Stimulated activated CD4-positive, alpha-beta T cell treated with anti-CD3 and anti-CD28 coated beads, Interleukin-1b, Interleukin-23, amount 100 ng/mL, for 48 hours (primary cell): ENCODE data around the gene RNF169.
A peak's percentile ranks its signal among the peaks of the same experiment; 100 is the strongest.
"Not testable (repeated sequence)": the region's sequence is repeated elsewhere in the genome, so short reads cannot be mapped to it uniquely, and the experiment has no call there.

Experiments used
- DNase-seq: peaks from one replicate; pipeline ENCODE4 v3.0.0-alpha.2; 2020

RNF169 gene

DNA sequence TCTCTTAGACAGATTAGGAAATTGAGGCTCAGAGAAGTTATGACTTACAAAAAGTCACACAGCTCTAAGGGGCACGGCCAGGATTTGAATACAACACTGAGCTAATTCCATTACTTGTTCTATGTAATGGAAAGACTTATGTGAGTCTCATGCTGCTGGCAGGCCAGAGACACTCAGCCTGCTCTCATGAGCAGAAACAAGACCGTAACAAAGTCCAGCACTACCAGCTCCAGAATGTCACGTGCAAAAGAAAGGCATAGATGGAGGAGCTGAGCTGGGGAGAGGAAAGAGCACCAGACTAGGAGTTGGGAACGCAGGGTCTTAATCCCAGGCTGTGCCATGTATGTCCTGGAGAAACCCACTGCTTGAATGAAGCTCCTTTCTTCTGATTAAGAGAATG is 19.3 kb upstream of the RNF169 start:
- no peak for DNase-seq

DNA sequence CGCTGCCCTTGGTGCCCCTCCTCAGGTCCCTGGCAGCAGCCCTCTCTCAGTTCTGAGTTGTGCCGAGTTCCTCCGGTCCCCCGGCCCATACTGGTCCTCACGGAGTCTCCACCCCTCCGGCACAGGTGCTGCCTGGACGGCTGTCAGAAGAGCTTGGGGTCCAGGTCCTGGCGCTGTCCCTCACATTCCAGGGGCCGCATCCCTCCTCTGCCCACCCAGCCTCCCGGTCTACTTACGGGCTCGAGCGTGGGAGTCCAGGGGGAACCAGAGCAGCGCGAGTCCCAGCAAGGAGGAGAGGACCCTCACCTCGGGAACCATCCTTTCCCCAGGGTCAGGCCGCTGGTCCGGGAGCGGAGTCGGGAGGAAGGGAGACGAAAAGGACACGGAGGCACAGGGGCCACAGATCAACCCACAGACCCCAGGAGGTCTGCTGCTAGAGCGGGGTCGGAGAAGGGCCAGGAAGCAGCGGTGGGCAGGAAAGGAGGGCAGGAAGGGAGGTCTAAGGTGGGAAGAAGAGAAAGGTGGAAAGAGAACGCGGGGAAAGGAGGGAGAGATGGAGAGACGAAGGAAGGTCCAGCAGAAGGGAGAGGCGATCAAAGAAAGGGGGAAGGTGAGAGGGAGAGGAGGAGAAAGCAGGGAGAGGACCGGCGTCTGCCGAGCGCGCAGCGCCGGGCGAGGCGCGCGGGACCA is 17.9 kb upstream of the RNF169 start:
- DNase-seq, result no peak

DNA sequence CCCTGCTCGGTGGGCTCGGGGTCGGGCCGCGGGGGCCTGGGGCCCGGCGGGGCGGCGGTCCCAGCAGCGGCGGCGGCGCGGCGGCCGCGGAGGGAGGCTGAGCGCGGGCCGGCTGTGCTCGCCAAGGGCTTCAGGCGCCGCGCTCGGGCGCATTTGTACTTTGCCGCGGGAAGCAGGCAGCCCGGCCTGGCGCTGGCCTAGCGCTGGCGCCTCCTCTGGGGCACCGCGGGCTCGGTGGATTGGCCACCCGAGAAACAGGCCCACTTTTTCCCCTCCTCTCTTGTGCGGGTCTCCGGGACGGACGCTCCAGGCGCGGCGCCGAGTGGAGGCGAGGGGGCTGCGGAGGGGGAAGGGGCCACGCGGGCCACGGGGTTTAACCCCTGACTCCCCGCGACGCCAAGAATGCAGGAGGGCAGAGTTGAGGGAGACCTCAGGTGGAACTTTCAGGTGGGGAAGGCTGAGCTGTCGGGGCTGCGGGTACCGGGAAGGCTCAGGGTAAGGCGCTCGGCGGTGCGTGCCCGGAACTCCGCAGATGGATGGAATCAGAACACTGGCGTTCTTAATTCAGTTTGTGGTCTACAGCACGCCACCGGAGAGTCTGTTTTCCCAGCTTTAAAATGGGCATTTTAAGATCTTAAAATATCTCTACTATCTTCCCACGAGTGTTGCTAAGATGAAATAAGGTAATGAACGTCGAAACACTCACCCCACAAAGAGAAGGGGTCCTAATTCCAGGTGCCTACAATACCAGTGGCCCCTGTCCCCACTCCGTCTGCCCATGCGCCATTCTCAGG is 17.2 kb upstream of the RNF169 start, which contains the start of gene CHRDL2:
TSS of gene CHRDL2 (minus strand) at position 126 of the 794 bp plus-strand sequence. CDS start 538 bp downstream, outside the sequence.
- no peak for DNase-seq

DNA sequence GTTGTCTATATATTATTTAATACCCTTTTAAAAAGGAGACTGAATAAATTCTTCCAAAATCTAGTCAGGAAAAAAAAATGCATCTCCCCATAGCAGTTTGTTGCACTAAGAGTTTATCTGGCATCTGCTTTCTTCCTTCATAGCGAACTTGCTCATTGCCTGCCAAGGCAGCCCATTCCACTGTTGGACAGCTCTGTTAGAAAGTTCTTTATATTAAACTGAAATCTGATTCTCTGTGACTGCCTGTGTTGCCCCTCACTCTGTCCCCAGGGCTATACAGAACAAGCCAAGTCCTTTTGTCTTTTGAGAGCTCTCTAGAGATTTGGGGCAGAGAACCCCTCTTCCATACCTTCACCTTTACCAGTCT is 14.1 kb upstream of the RNF169 start:
- no peak for DNase-seq

GRCh38 chr11:74735365-74735928 is 13.2 kb upstream of the RNF169 start:
- DNase-seq, result no peak

- no peak for DNase-seq
Observed at GRCh38 chr11:74736031-74736430, 12.6 kb upstream of the RNF169 start.

- DNase-seq, result peak; percentile 28
Observed at GRCh38 chr11:74739546-74740270, 8.9 kb upstream of the RNF169 start.

DNA sequence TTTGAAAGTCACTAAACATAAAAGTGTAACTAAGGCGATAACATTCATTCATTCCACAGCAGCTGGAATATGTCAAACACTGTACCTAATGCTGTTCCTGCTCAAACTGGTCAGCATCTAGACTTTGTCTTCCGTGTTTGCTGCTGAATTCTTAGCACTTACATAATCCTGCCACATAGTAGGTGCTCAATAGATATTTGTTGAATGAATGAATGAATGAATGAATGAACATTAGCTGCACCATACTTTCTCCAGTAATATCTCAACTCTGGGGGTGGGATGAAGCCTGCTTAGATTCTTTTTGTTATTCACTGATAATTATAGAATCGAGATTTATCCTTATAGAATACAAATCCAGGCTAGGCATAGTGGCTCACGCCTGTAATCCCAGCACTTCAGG is 6.6 kb upstream of the RNF169 start:
- DNase-seq, result no peak

DNA sequence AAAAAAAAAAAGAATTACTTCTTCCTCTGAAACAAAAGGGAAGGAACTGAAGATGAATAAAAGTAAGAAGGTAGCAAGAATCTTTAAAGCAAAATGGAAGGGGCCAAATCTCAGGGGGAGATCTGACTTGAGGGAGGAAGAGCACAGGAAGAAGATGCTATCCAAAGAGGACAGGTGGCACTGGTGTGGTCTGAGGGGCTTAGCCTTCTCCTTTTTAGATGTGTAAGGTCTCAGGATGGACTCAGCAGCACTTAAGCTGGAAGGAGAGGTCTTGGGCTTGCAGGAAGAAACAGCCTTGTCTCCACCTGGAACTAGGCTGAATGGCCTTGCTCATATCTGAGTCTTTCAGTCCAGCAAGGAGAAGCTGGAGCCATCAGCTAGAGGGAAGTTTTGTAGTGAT is 5.0 kb upstream of the RNF169 start:
- DNase-seq, result no peak

DNA sequence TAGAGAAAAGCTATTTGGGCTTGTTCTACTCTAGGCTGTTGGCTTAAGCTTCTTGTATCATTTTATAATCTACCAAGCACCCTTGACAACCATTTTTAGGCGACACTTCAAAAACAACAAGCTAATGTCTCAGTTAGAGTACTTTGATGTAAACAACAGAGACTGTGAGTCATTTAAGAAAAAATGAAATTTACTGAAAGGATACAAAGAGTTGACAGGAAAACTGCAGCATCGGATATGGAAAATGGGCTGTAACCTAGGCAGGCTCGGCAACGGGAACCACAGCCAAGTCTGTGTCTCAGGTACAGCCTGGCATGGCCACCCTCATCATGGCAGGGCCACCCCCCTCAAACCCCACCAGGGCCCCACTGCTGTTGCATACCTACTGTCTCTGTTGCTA is 4.4 kb upstream of the RNF169 start:
- no peak for DNase-seq

- no peak for DNase-seq
Observed at GRCh38 chr11:74746868-74747267, 1.8 kb upstream of the RNF169 start.

DNA sequence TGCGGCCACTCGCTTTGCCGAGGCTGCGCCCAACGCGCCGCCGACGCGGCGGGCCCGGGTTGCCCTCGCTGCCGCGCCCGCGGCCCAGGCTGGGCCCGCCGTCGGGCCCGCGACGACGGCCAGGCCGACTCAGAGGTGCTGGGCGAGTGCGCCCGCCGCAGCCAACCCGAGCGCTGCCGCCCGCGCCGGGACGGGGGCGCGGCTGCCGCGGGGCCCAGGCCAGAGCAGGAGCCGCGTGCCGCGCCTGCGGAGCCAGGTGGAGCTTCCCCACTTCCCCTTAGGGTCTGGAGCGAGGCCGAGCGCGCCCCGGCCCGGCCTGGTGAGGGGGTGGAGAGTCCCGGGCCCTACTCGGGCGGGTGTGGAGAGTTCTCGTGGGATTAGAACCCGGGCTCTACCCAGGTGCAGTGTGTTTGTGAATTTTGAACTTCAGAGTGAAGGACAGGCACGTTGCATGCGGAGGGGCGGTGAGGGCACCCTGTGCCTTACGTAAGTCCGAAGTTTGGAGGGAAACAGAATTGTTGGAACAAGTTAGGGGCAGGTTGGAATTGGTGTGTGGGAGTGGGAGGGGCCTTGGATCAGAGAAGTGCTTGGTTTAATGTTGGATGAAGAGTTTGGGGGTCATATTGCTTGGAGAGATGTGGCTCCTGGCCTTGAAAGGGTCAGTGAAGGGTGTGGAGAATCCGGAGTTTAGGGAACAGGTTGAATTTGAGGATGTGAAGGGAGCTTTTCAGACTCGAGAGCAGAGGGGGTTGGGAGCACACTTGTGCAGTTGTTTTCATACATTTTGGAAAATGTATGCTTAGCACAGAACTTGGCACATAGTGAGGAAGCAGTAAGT is 697 bp downstream of the RNF169 start:
- DNase-seq, result peak; percentile 45

DNA sequence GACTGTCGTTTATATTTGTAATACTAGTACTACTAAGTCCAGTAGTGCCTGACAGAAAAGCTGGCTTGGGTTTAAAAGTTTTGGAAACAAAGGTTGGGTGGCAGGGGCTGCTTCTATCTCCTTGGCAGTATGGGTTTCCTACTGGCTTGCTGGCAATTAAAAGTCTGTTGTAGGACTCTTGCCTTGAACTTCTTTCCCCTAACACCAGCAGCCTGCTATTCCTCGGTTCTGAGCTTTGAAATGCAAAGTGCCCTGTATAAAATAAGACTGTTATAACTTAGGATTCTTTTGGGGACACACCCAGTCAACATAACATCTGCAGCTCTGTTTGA is 1.3 kb downstream of the RNF169 start:
- no peak for DNase-seq

- not testable (repeated sequence) for DNase-seq
Observed at GRCh38 chr11:74750598-74750997, 1.9 kb downstream of the RNF169 start.

DNA sequence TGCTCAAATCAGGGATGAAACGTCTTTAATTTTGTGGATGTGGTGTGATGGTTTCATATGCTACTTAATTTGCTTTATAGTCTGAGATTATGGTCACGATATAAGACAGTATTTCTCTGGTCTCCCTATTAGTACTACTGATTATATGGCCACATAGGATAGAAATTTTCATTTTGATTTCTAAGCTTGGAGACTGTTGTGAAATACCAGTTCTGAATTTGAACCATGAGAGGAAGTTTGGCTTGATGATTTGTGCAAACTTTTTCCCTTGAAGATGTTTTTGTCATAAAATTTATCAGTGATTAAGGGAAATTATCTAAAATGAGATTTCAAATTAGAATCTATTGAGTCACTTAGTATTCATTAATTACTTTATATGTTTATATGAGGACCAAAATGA is 2.7 kb downstream of the RNF169 start:
- DNase-seq, result no peak

- DNase-seq, result no peak
Observed at GRCh38 chr11:74754507-74755252, 6.0 kb downstream of the RNF169 start.

DNA sequence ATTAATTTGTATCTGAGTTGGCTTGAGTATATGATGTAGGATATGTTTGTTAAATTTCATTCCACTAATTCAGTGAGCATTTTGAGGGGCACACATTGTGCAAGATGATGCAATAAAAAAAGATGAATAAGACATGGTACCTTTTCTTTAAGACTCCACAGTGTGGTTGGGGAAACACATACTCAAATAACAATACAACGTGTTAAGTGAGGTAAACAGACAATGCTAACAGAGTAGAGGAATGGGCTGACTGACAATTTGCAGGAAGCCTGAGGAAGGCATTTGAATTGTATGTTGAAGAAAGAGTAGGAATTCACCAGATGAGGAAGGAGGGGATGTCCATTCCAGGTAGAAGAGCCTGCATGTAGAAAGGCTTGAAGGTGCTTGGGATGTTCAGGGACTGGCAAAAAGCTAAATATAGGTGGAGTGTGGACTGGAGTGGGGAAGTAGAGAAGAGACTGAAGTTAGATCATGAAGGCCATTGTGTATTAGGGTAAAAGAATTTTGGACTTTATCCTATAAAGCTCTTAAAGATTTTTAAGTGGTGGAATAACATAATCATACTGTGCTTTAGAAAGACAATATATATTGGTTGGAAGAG is 6.8 kb downstream of the RNF169 start:
- no peak for DNase-seq

DNA sequence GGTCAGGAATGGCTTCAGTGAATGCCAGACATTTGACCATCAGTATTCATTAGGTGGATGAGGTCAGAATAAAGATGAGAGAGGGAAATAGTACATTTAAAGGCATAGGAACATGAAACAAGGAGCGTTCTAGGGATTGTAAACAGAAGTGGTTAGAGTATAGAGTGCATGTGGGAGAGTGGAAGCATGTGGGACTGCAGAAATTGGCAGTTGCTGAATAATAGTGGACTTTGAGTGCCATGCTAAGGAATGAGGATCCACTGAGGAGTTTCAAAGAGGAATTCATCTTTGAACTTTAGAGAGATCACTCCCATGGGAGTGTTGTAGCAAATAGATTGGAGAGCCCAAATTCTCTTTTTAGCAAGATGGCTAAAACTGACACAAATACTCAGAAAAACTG is 7.9 kb downstream of the RNF169 start:
- no peak for DNase-seq

GRCh38 chr11:74766905-74767304 is 18.3 kb downstream of the RNF169 start:
- no peak for DNase-seq

GRCh38 chr11:74768172-74768651 is 19.6 kb downstream of the RNF169 start:
- peak; percentile 39 for DNase-seq

DNA sequence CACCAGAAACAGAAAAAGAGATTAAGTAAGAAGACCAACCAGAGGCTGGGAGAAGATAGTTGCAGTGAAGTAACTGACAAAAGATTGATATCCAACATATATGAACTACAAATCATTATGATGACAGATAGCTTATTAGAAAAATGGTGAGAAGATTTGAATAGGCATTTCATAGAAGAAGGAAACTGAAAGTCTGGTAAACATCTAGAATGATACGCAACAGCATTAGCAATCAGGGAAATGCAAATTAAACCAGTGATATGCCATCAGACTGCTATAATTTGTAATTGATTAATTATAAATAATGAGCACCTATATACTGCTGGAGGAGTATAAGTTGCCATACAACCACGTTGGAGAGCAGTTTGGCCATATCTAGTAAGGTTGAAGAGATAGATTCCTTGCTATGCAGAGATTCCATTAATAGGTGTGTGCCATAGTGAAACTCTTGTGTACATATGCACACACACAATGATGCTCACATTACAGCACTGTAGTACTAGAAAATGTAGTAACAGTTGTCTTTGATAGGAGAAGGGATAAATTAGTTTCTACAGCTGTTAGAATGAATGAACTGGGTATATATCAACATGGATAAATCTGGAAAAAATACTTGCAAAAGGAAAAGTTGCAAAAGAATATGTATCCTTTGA is 20.5 kb downstream of the RNF169 start:
- no peak for DNase-seq
